ENCODE data around the gene TAGAP. TPM values are rescaled to one million over a fixed set of nuclear protein-coding genes. Genes with fewer than 3 reads are reported as not detected.

Gene TAGAP, protein sequence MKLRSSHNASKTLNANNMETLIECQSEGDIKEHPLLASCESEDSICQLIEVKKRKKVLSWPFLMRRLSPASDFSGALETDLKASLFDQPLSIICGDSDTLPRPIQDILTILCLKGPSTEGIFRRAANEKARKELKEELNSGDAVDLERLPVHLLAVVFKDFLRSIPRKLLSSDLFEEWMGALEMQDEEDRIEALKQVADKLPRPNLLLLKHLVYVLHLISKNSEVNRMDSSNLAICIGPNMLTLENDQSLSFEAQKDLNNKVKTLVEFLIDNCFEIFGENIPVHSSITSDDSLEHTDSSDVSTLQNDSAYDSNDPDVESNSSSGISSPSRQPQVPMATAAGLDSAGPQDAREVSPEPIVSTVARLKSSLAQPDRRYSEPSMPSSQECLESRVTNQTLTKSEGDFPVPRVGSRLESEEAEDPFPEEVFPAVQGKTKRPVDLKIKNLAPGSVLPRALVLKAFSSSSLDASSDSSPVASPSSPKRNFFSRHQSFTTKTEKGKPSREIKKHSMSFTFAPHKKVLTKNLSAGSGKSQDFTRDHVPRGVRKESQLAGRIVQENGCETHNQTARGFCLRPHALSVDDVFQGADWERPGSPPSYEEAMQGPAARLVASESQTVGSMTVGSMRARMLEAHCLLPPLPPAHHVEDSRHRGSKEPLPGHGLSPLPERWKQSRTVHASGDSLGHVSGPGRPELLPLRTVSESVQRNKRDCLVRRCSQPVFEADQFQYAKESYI
- polyA plus RNA-seq (2013, experiment 1 of 2): 0.03 TPM
- polyA plus RNA-seq (2013, experiment 2 of 2): not detected

GRCh38 chr6:159044899-159045727, at the start of gene TAGAP:
TSS of gene TAGAP (minus strand) at chr6:159044991. CDS start at chr6:159044146, 845 bp downstream.
- H3K36me3 ChIP-seq (ENCODE audit: control insufficient read depth in 1 of 2, insufficient read depth in 2 of 2, low read depth in 1 of 2, low read length in 2 of 2): no peaks in the 10 kb centered on the region
- WGBS: 67% methylated on average over 14 of the region's 15 CpGs
- no peak within 1 kb of the TSS for H3K14ac ChIP-seq (ENCODE audit: low read length in 2 of 2)
- no peak within 1 kb of the TSS for H3K18ac ChIP-seq (ENCODE audit: low read depth in 1 of 2, low read length in 2 of 2)
- no peak within 1 kb of the TSS for H2BK120ac ChIP-seq (ENCODE audit: low read depth, low read length)
- H2AK5ac ChIP-seq (ENCODE audit: low read length, severe bottlenecking): no peak within 1 kb of the TSS
- no peak within 1 kb of the TSS for H4K8ac ChIP-seq (ENCODE audit: low read length)
- no peak for DNase-seq
- peaks cover 34 to 60% of the 10 kb centered on the region in 2 experiments for H3K27me3 ChIP-seq (ENCODE audit: control insufficient read depth in 1 of 2, insufficient read depth in 1 of 2, low read length in 2 of 2)
- H2BK12ac ChIP-seq (ENCODE audit: low read length in 2 of 2): no peak within 1 kb of the TSS
- no peak within 1 kb of the TSS for H3K4me2 ChIP-seq (ENCODE audit: low read length, poor library complexity, severe bottlenecking)
- H2AFZ ChIP-seq (ENCODE audit: low read depth, low read length): no peak within 1 kb of the TSS
- H2BK15ac ChIP-seq (ENCODE audit: low read depth, poor library complexity, severe bottlenecking): no peak within 1 kb of the TSS
- H3K4ac ChIP-seq (ENCODE audit: low read depth in 1 of 2, low read length in 2 of 2): no peak within 1 kb of the TSS
- H2BK5ac ChIP-seq (ENCODE audit: low read depth, low read length, poor library complexity, severe bottlenecking): no peak within 1 kb of the TSS
- no peak within 1 kb of the TSS for H3K27ac ChIP-seq (ENCODE audit: low read length, poor library complexity, severe bottlenecking)
- H3K4me3 ChIP-seq (ENCODE audit: insufficient read depth in 1 of 2, low read depth in 1 of 2, low read length in 2 of 2): peak within 1 kb of the TSS in 1 of 2 experiments; percentile 27
- no peak within 1 kb of the TSS for H4K91ac ChIP-seq (ENCODE audit: low read length)
- H3K9ac ChIP-seq (ENCODE audit: low read length): peak within 1 kb of the TSS; percentile 48
- no peaks in the 10 kb centered on the region for H3K4me1 ChIP-seq (ENCODE audit: control insufficient read depth, insufficient read depth, low read depth, low read length)
- H3K9me3 ChIP-seq (ENCODE audit: control insufficient read depth, low read length): no peaks in the 10 kb centered on the region
- H3K79me1 ChIP-seq (replicated peaks; ENCODE audit: low read length, poor library complexity, severe bottlenecking): no peaks in the 10 kb centered on the region
- H3K23ac ChIP-seq (ENCODE audit: low read length in 2 of 2): no peak within 1 kb of the TSS

- 91% methylated on average over 32 of the region's 32 CpGs for WGBS
- Histone ChIP-seq H3K36me3 (ENCODE audit: control insufficient read depth in 1 of 2, insufficient read depth in 2 of 2, low read depth in 1 of 2, low read length in 2 of 2) (no peaks in the 10 kb centered on the region), H3K9ac (ENCODE audit: low read length) (no peak overlapping the region), H3K4me2 (ENCODE audit: low read length, poor library complexity, severe bottlenecking) (no peak overlapping the region), H3K4me1 (ENCODE audit: control insufficient read depth, insufficient read depth, low read depth, low read length) (no peaks in the 10 kb centered on the region), H4K8ac (ENCODE audit: low read length) (no peak overlapping the region), H2BK5ac (ENCODE audit: low read depth, low read length, poor library complexity, severe bottlenecking) (no peak overlapping the region), H2BK120ac (ENCODE audit: low read depth, low read length) (no peak overlapping the region), H3K27ac (ENCODE audit: low read length, poor library complexity, severe bottlenecking) (no peak overlapping the region), H3K4me3 (ENCODE audit: insufficient read depth in 1 of 2, low read depth in 1 of 2, low read length in 2 of 2) (no peak overlapping the region), H2BK12ac (ENCODE audit: low read length in 2 of 2) (no peak overlapping the region), H2BK15ac (ENCODE audit: low read depth, poor library complexity, severe bottlenecking) (no peak overlapping the region), H3K18ac (ENCODE audit: low read depth in 1 of 2, low read length in 2 of 2) (no peak overlapping the region), H3K9me3 (ENCODE audit: control insufficient read depth, low read length) (no peaks in the 10 kb centered on the region), H3K79me1 (replicated peaks; ENCODE audit: low read length, poor library complexity, severe bottlenecking) (no peaks in the 10 kb centered on the region), H4K91ac (ENCODE audit: low read length) (no peak overlapping the region), H2AK5ac (ENCODE audit: low read length, severe bottlenecking) (no peak overlapping the region), H2AFZ (ENCODE audit: low read depth, low read length) (no peak overlapping the region), H3K14ac (ENCODE audit: low read length in 2 of 2) (no peak overlapping the region), H3K27me3 (ENCODE audit: control insufficient read depth in 1 of 2, insufficient read depth in 1 of 2, low read length in 2 of 2) (peaks cover 8 to 25% of the 10 kb centered on the region in 2 experiments), H3K23ac (ENCODE audit: low read length in 2 of 2) (no peak overlapping the region), H3K4ac (ENCODE audit: low read depth in 1 of 2, low read length in 2 of 2) (no peak overlapping the region)
- no peak for DNase-seq
Measured at GRCh38 chr6:159093609-159094443, 49.0 kb upstream of the TAGAP start.

GRCh38 chr6:159092631-159093030, 47.8 kb upstream of the TAGAP start:
- H3K4me1 ChIP-seq (ENCODE audit: control insufficient read depth, insufficient read depth, low read depth, low read length): no peaks in the 10 kb centered on the region
- H2BK15ac ChIP-seq (ENCODE audit: low read depth, poor library complexity, severe bottlenecking): no peak overlapping the region
- H2BK120ac ChIP-seq (ENCODE audit: low read depth, low read length): no peak overlapping the region
- H2BK5ac ChIP-seq (ENCODE audit: low read depth, low read length, poor library complexity, severe bottlenecking): no peak overlapping the region
- no peaks in the 10 kb centered on the region for H3K36me3 ChIP-seq (ENCODE audit: control insufficient read depth in 1 of 2, insufficient read depth in 2 of 2, low read depth in 1 of 2, low read length in 2 of 2)
- H3K9ac ChIP-seq (ENCODE audit: low read length): no peak overlapping the region
- H4K91ac ChIP-seq (ENCODE audit: low read length): no peak overlapping the region
- H2AK5ac ChIP-seq (ENCODE audit: low read length, severe bottlenecking): no peak overlapping the region
- no peak overlapping the region for H3K4me3 ChIP-seq (ENCODE audit: insufficient read depth in 1 of 2, low read depth in 1 of 2, low read length in 2 of 2)
- WGBS: 86% methylated on average over 4 of the region's 5 CpGs
- no peak overlapping the region for H3K27ac ChIP-seq (ENCODE audit: low read length, poor library complexity, severe bottlenecking)
- no peaks in the 10 kb centered on the region for H3K79me1 ChIP-seq (replicated peaks; ENCODE audit: low read length, poor library complexity, severe bottlenecking)
- DNase-seq: no peak
- no peak overlapping the region for H2AFZ ChIP-seq (ENCODE audit: low read depth, low read length)
- H3K14ac ChIP-seq (ENCODE audit: low read length in 2 of 2): no peak overlapping the region
- no peak overlapping the region for H3K4me2 ChIP-seq (ENCODE audit: low read length, poor library complexity, severe bottlenecking)
- no peak overlapping the region for H3K18ac ChIP-seq (ENCODE audit: low read depth in 1 of 2, low read length in 2 of 2)
- no peak overlapping the region for H4K8ac ChIP-seq (ENCODE audit: low read length)
- no peak overlapping the region for H2BK12ac ChIP-seq (ENCODE audit: low read length in 2 of 2)
- H3K23ac ChIP-seq (ENCODE audit: low read length in 2 of 2): no peak overlapping the region
- H3K4ac ChIP-seq (ENCODE audit: low read depth in 1 of 2, low read length in 2 of 2): no peak overlapping the region
- no peaks in the 10 kb centered on the region for H3K9me3 ChIP-seq (ENCODE audit: control insufficient read depth, low read length)
- H3K27me3 ChIP-seq (ENCODE audit: control insufficient read depth in 1 of 2, insufficient read depth in 1 of 2, low read length in 2 of 2): peaks cover 8 to 25% of the 10 kb centered on the region in 2 experiments

Measured in mesenchymal stem cell (in vitro differentiated cells and primary cell).